IMR-90 (cell line): ENCODE data around the gene SLAMF9. TPM values are rescaled to one million over a fixed set of nuclear protein-coding genes. Genes with fewer than 3 reads are reported as not detected.
A peak's percentile ranks its signal among the peaks of the same experiment; 100 is the strongest.

ENCODE experiments used
- ATAC-seq: fragments of 200-7000 bp; cut with Tn5 transposase; 2 replicates; pipeline ENCODE4 v1.9.1; 2020; ENCODE audit warnings: low read depth, mild to moderate bottlenecking, moderate library complexity
- BruUV-seq: library from RNA; stranded (reverse); fragments of 400-500 nt; replicated peaks from 2 replicates; lab custom pipeline; 2021; lab: Mats Ljungman, UMichigan
- CTCF ChIA-PET: fragments of 300-600 bp; formaldehyde crosslinking; extraction: SDS; loops from one replicate; lab custom pipeline; 2021; ENCODE audit warnings: antibody characterized with exemption; lab: Yijun Ruan, JAX
- POLR2A ChIA-PET: fragments of 300-600 bp; sonication (Branson Sonifier 250); formaldehyde crosslinking; loops from one replicate; lab custom pipeline; 2022; ENCODE audit warnings: antibody characterized with exemption; ENCODE audit not compliant: unreplicated experiment; lab: Charles Lee
- DNase-seq: peaks from one replicate; pipeline ENCODE4 v3.0.0; 2013
- H2AFZ ChIP-seq: replicated peaks from 2 replicates; pipeline ENCODE3; 2013; ENCODE audit warnings: low read length, mild to moderate bottlenecking; ENCODE audit not compliant: poor library complexity
- H2AK5ac ChIP-seq: 2 replicates; pipeline ENCODE4 v1.6.1; 2013; ENCODE audit warnings: low read depth, low read length, inconsistent platforms
- H2AK9ac ChIP-seq: replicated peaks from 2 replicates; pipeline ENCODE3; 2013; ENCODE audit warnings: mild to moderate bottlenecking, low read depth, low read length, moderate library complexity; ENCODE audit not compliant: poor library complexity
- H2BK120ac ChIP-seq: 2 replicates; pipeline ENCODE4 v1.6.1; 2013; ENCODE audit warnings: low read depth, low read length, inconsistent platforms
- H2BK15ac ChIP-seq: 3 replicates; pipeline ENCODE4 v1.6.1; 2013; ENCODE audit warnings: low read depth, low read length, inconsistent platforms
- H2BK20ac ChIP-seq: 2 replicates; pipeline ENCODE4 v1.6.1; 2013; ENCODE audit warnings: low read depth, mild to moderate bottlenecking, inconsistent platforms, low read length, moderate library complexity
- H2BK5ac ChIP-seq: 2 replicates; pipeline ENCODE4 v1.6.1; 2013; ENCODE audit warnings: mild to moderate bottlenecking, low read depth, low read length, inconsistent platforms; ENCODE audit not compliant: poor library complexity, severe bottlenecking
- H3K14ac ChIP-seq: replicated peaks from 2 replicates; pipeline ENCODE4 v1.6.1; 2013; ENCODE audit warnings: low read depth, low read length, inconsistent platforms
- H3K18ac ChIP-seq: 2 replicates; pipeline ENCODE4 v1.6.1; 2013; ENCODE audit warnings: low read depth, low read length, control low read depth
- H3K23ac ChIP-seq: 2 replicates; pipeline ENCODE4 v1.6.1; 2013; ENCODE audit warnings: low read depth, low read length, inconsistent platforms
- H3K27ac ChIP-seq: 2 replicates; pipeline ENCODE4 v1.5.1; 2013; ENCODE audit warnings: mild to moderate bottlenecking, control low read depth, low read length; ENCODE audit not compliant: insufficient read depth
- H3K27me3 ChIP-seq: 2 replicates; pipeline ENCODE4 v1.6.1; 2013; ENCODE audit warnings: low read length; ENCODE audit not compliant: control insufficient read depth, insufficient read depth
- H3K36me3 ChIP-seq: 2 replicates; pipeline ENCODE4 v1.6.1; 2013; ENCODE audit warnings: low read length, mixed read lengths; ENCODE audit not compliant: control insufficient read depth, insufficient read depth
- H3K4ac ChIP-seq: 2 replicates; pipeline ENCODE4 v1.6.1; 2013; ENCODE audit warnings: low read depth, low read length, inconsistent platforms
- H3K4me1 ChIP-seq: 2 replicates; pipeline ENCODE4 v1.6.1; 2013; ENCODE audit warnings: low read length, mixed read lengths; ENCODE audit not compliant: control insufficient read depth, insufficient read depth
- H3K4me2 ChIP-seq: 2 replicates; pipeline ENCODE4 v1.6.1; 2013; ENCODE audit warnings: low read depth, mild to moderate bottlenecking, control low read depth, low read length, moderate library complexity
- H3K4me3 ChIP-seq: 2 replicates; pipeline ENCODE4 v1.5.1; 2013; ENCODE audit warnings: low read depth, mild to moderate bottlenecking, control low read depth, low read length, moderate library complexity; ENCODE audit not compliant: insufficient read depth
- H3K56ac ChIP-seq: 2 replicates; pipeline ENCODE4 v1.6.1; 2013; ENCODE audit warnings: low read length, inconsistent platforms; ENCODE audit not compliant: insufficient read depth; ENCODE audit errors: extremely low read depth
- H3K79me1 ChIP-seq, 2 experiments: 2 replicates each; pipeline ENCODE4 v1.6.1; 2013; ENCODE audit warnings: low read length in 2 of 2, inconsistent platforms in 1 of 2, low read depth in 1 of 2
- H3K9ac ChIP-seq: 2 replicates; pipeline ENCODE4 v1.6.1; 2013; ENCODE audit warnings: low read depth, low read length, control low read depth
- H3K9me1 ChIP-seq: 2 replicates; pipeline ENCODE4 v1.6.1; 2013; ENCODE audit warnings: low read length, inconsistent platforms; ENCODE audit not compliant: insufficient read depth
- H3K9me3 ChIP-seq: 2 replicates; pipeline ENCODE4 v1.6.1; 2013; ENCODE audit warnings: low read length; ENCODE audit not compliant: control insufficient read depth, insufficient read depth
- H4K20me1 ChIP-seq: 2 replicates; pipeline ENCODE4 v1.6.1; 2013; ENCODE audit warnings: low read length, inconsistent platforms; ENCODE audit not compliant: insufficient read depth
- H4K5ac ChIP-seq: 2 replicates; pipeline ENCODE4 v1.6.1; 2013; ENCODE audit warnings: mild to moderate bottlenecking, low read depth, low read length, control low read depth
- H4K8ac ChIP-seq, 2 experiments: 2 replicates each; pipeline ENCODE4 v1.6.1; 2013; ENCODE audit warnings: low read depth in 2 of 2, low read length in 2 of 2, control low read depth in 1 of 2, inconsistent platforms in 1 of 2
- H4K91ac ChIP-seq: 2 replicates; pipeline ENCODE4 v1.6.1; 2013; ENCODE audit warnings: low read depth, low read length, inconsistent platforms; ENCODE audit not compliant: insufficient read depth
- BHLHE40 ChIP-seq: fragments of 150-350 bp; IDR thresholded peaks from 2 replicates; pipeline ENCODE4 v1.6.1; 2016; ENCODE audit warnings: mild to moderate bottlenecking, low read depth, low read length
- CEBPB ChIP-seq: IDR thresholded peaks from 2 replicates; pipeline ENCODE4 v1.6.1; 2012; ENCODE audit warnings: low read depth, low read length, improper control_type of control experiment
- ELK1 ChIP-seq: fragments of 150-350 bp; IDR thresholded peaks from 2 replicates; pipeline ENCODE4 v1.6.1; 2016; ENCODE audit warnings: low read depth, mild to moderate bottlenecking, low read length, moderate library complexity, borderline replicate concordance
- MAFK ChIP-seq: IDR thresholded peaks from 2 replicates; pipeline ENCODE4 v1.6.1; 2012; ENCODE audit warnings: low read depth, low read length, improper control_type of control experiment
- MAZ ChIP-seq: IDR thresholded peaks from 2 replicates; pipeline ENCODE4 v1.6.1; 2012; ENCODE audit warnings: low read depth, mild to moderate bottlenecking, low read length, improper control_type of control experiment, moderate library complexity, borderline replicate concordance
- MXI1 ChIP-seq: IDR thresholded peaks from 2 replicates; pipeline ENCODE4 v1.6.1; 2012; ENCODE audit warnings: low read depth, mild to moderate bottlenecking, low read length, moderate library complexity, borderline replicate concordance
- NFE2L2 ChIP-seq: fragments of 150-350 bp; IDR thresholded peaks from 2 replicates; pipeline ENCODE4 v1.6.1; 2016; ENCODE audit warnings: low read depth, mild to moderate bottlenecking, low read length
- POLR2A ChIP-seq: IDR thresholded peaks from 2 replicates; pipeline ENCODE4 v1.6.1; 2012; ENCODE audit warnings: mild to moderate bottlenecking, low read depth, low read length
- RAD21 ChIP-seq: IDR thresholded peaks from 2 replicates; pipeline ENCODE4 v1.6.1; 2012; ENCODE audit warnings: low read length, improper control_type of control experiment
- RCOR1 ChIP-seq: IDR thresholded peaks from 2 replicates; pipeline ENCODE4 v1.6.1; 2012; ENCODE audit warnings: mild to moderate bottlenecking, low read length, improper control_type of control experiment; ENCODE audit not compliant: insufficient replicate concordance
- RFX5 ChIP-seq: IDR thresholded peaks from 2 replicates; pipeline ENCODE4 v1.8.0; 2012; ENCODE audit warnings: low read depth, mild to moderate bottlenecking, low read length, moderate library complexity
- SMC3 ChIP-seq: fragments of 150-350 bp; IDR thresholded peaks from 2 replicates; pipeline ENCODE4 v1.6.1; 2016; ENCODE audit warnings: low read depth, mild to moderate bottlenecking, antibody characterized with exemption, low read length, moderate library complexity
- WGBS, 2 experiments: methylation state at CpG; one replicate each; pipeline versions ENCODE4 v1.1.5 to v1.1.7; 2013; ENCODE audit warnings: missing lambda C conversion rate in 2 of 2; ENCODE audit not compliant: insufficient read length in 1 of 2; ENCODE audit errors: extremely low coverage in 2 of 2; 5-methylcytosine and 5-hydroxymethylcytosine counted together
- dilution Hi-C: fragments of 300-500 bp; cut with HindIII; formaldehyde crosslinking; loops from one replicate; pipeline ENCODE4 v1.14.3; 2018; ENCODE audit warnings: low sequenced_read_pairs; ENCODE audit not compliant: unreplicated experiment
- in situ Hi-C: fragments of 300-500 bp; cut with MboI; formaldehyde crosslinking; loops from 3 replicates; pipeline ENCODE4 v1.14.3; 2019; ENCODE audit warnings: low sequenced_read_pairs, inconsistent platforms, mixed read lengths
- intact Hi-C: fragments of 100-400 bp; cut with micrococcal nuclease; formaldehyde crosslinking; loops from 2 replicates; pipeline ENCODE4 v1.10.0; 2022
- polyA plus RNA-seq, 3 experiments: library from polyadenylated mRNA; depleted of rRNA; stranded (reverse); fragments of >200 nt; gene quantifications; 2 replicates each; pipeline ENCODE4 v1.2.3, GENCODE V29; 2012; ENCODE audit warnings: low replicate concordance in 1 of 3
- total RNA-seq: library from RNA; depleted of rRNA; stranded (reverse); fragments of >200 nt; gene quantifications from 2 replicates; pipeline ENCODE4 v1.2.3, GENCODE V29; 2012

SLAMF9 gene
- total and polyA plus RNA-seq, 2 of the 4 experiments (the other 2 are of a cell fraction): 0.18 to 0.67 TPM

- Histone ChIP-seq H2BK15ac (no peak overlapping the region), H4K91ac (no peak overlapping the region), H3K36me3 (no peaks in the 10 kb centered on the region), H3K27ac (no peak overlapping the region), H3K18ac (no peak overlapping the region), H3K4ac (no peak overlapping the region), H3K79me1 (no peaks in the 10 kb centered on the region), H3K9ac (no peak overlapping the region), H4K20me1 (no peaks in the 10 kb centered on the region), H2AK9ac (no peak overlapping the region), H2BK20ac (no peak overlapping the region), H3K56ac (no peak overlapping the region), H2AK5ac (no peak overlapping the region), H3K4me3 (no peak overlapping the region), H3K14ac (no peak overlapping the region), H3K9me3 (no peaks in the 10 kb centered on the region), H3K9me1 (no peaks in the 10 kb centered on the region), H3K4me1 (no peaks in the 10 kb centered on the region), H3K4me2 (no peak overlapping the region), H3K23ac (no peak overlapping the region), H4K8ac (no peak overlapping the region), H2BK5ac (no peak overlapping the region), H2BK120ac (no peak overlapping the region), H4K5ac (no peak overlapping the region), H3K27me3 (peaks cover 24% of the 10 kb centered on the region; the same call in 1 of the 2 replicates), H2AFZ (peak overlapping the region; percentile 33)
- BruUV-seq: no TSS peak
- dilution Hi-C loops (no loop called here), intact Hi-C loops (no loop called here), in situ Hi-C loops (loop anchor here (5.0 to 10.0 kb wide), 2 partner anchors 73 to 440 kb away; no protein-coding TSS in a partner anchor)
- TF ChIP-seq RAD21 (no peak), MXI1 (no peak), MAFK (no peak), NFE2L2 (no peak), BHLHE40 (no peak), POLR2A (no peak), CEBPB (no peak), SMC3 (no peak), RFX5 (no peak), RCOR1 (no peak), ELK1 (no peak), MAZ (no peak)
- ChIA-PET POLR2A (no interaction called here), CTCF (interaction anchor here (0.6 to 2.7 kb wide), 2 partner anchors 73 to 118 kb away, joined by 4 to 15 read pairs; no protein-coding TSS in a partner anchor)
- WGBS, 2 experiments: no CpG with 5 or more reads among the region's 14 CpGs
- no peak for ATAC-seq
- DNase-seq: no peak
Measured at GRCh38 chr1:159934136-159935039, 19.6 kb downstream of the SLAMF9 start.
